HepG2 (cell line): ENCODE measurements around the gene XPO5. TPM values are rescaled to one million over a fixed set of nuclear protein-coding genes. Genes with fewer than 3 reads are reported as not detected.
"Not testable (repeated sequence)": the region's sequence is repeated elsewhere in the genome, so short reads cannot be mapped to it uniquely, and the experiment has no call there.

Source experiments
- ATAC-seq: fragments of 200-7000 bp; cut with Tn5 transposase; 3 replicates; pipeline ENCODE4 v1.9.1; 2020; ENCODE audit warnings: mild to moderate bottlenecking, moderate library complexity
- BruUV-seq: library from RNA; stranded (reverse); fragments of 400-500 nt; replicated peaks from 2 replicates; lab custom pipeline; 2021; lab: Mats Ljungman, UMichigan
- CTCF ChIA-PET: fragments of 300-600 bp; formaldehyde crosslinking; extraction: SDS; loops from one replicate; lab custom pipeline; 2021; ENCODE audit warnings: low total read pairs, inconsistent platforms, low intra/inter-chr PET ratio; lab: Yijun Ruan, JAX
- POLR2A ChIA-PET: fragments of 350-600 bp; sonication (Branson Sonifier 250); formaldehyde crosslinking; loops from one replicate; lab custom pipeline; 2020; ENCODE audit warnings: antibody characterized with exemption, inconsistent platforms; lab: Yijun Ruan, JAX
- DNase-seq: peaks from one replicate; pipeline ENCODE4 v3.0.0-alpha.2; 2015; ENCODE audit warnings: low spot score
- FAIRE-seq: peaks from 3 replicates; lab custom pipeline; 2011; peaks lifted over from hg19 to GRCh38; lab: Jason Lieb, UNC
- H2AFZ ChIP-seq: one replicate; pipeline ENCODE4 v1.6.1; 2011; ENCODE audit warnings: low read length, inconsistent platforms
- H3K27ac ChIP-seq: fragments of 300-600 bp; 3 replicates; pipeline ENCODE4 v1.8.0; 2011; ENCODE audit warnings: mixed run types, mild to moderate bottlenecking, mixed read lengths, low read length, inconsistent platforms; ENCODE audit not compliant: insufficient read depth; ENCODE audit errors: extremely low read length
- H3K27me3 ChIP-seq, 2 experiments: fragments of 200-600 bp in 1 of 2; 2 replicates in 1 of 2; 3 replicates in 1 of 2; pipeline versions ENCODE4 v1.6.0 to v1.8.0; 2011; ENCODE audit warnings: low read length in 2 of 2, mild to moderate bottlenecking in 2 of 2, moderate library complexity in 2 of 2, inconsistent platforms in 1 of 2; ENCODE audit not compliant: insufficient read depth in 2 of 2, control insufficient read depth in 1 of 2
- H3K36me3 ChIP-seq, 2 experiments: fragments of 200-600 bp in 1 of 2; replicated peaks in 1 of 2; 2 replicates in 1 of 2; 3 replicates in 1 of 2; pipeline versions ENCODE4 v1.5.1 to v1.8.0; 2011; ENCODE audit warnings: low read length in 2 of 2, inconsistent platforms in 1 of 2; ENCODE audit not compliant: insufficient read depth in 2 of 2, control insufficient read depth in 1 of 2
- H3K4me1 ChIP-seq: 2 replicates; pipeline ENCODE4 v1.5.1; 2012; ENCODE audit warnings: low read length, inconsistent platforms; ENCODE audit not compliant: insufficient read depth
- H3K4me2 ChIP-seq: 2 replicates; pipeline ENCODE4 v1.6.0; 2011; ENCODE audit warnings: low read depth, low read length, inconsistent platforms
- H3K4me3 ChIP-seq, 3 experiments: fragments of 200-600 bp in 1 of 3; sonication (generic), shearing (Covaris generic) in 1 of 3; replicated peaks in 1 of 3; 2 replicates each; pipeline ENCODE4 v1.5.1; 2011 to 2016; ENCODE audit warnings: low read length in 3 of 3, inconsistent platforms in 2 of 3, low read depth in 2 of 3, mild to moderate bottlenecking in 2 of 3, control low read depth in 1 of 3, mixed read lengths in 1 of 3; ENCODE audit not compliant: insufficient read depth in 1 of 3
- H3K79me2 ChIP-seq: one replicate; pipeline ENCODE4 v1.6.1; 2011; ENCODE audit warnings: low read length, inconsistent platforms; ENCODE audit not compliant: insufficient read depth
- H3K9ac ChIP-seq: 2 replicates; pipeline ENCODE4 v1.6.0; 2011; ENCODE audit warnings: mild to moderate bottlenecking, low read depth, low read length, inconsistent platforms; ENCODE audit not compliant: insufficient read depth
- H3K9me3 ChIP-seq: 2 replicates; pipeline ENCODE4 v1.5.1; 2012; ENCODE audit warnings: mild to moderate bottlenecking, low read length
- H4K20me1 ChIP-seq: 2 replicates; pipeline ENCODE4 v1.6.0; 2011; ENCODE audit warnings: inconsistent platforms, mild to moderate bottlenecking, low read length, moderate library complexity; ENCODE audit not compliant: insufficient read depth
- CCDC6 ChIP-seq: sonication (generic); formaldehyde crosslinking; IDR thresholded peaks from 2 replicates; pipeline ENCODE4 v1.8.1; 2022; ENCODE audit warnings: mild to moderate bottlenecking, missing genetic modification reagents, moderate library complexity
- FOXC1 ChIP-seq: sonication (generic); formaldehyde crosslinking; IDR thresholded peaks from 2 replicates; pipeline ENCODE4 v1.8.0; 2022; ENCODE audit warnings: mild to moderate bottlenecking, missing genetic modification reagents, borderline replicate concordance
- WGBS: methylation state at CpG from one replicate; pipeline ENCODE4 v1.1.6; 2017; ENCODE audit warnings: low lambda C conversion rate; 5-methylcytosine and 5-hydroxymethylcytosine counted together
- in situ Hi-C: cut with HindIII; loops from 2 replicates; pipeline ENCODE4 v1.10.0; 2017; ENCODE audit warnings: low pct_unique_long_range_greater_than_20kb; ENCODE audit not compliant: extremely low pct_ligation_motif_present
- intact Hi-C: fragments of 100-400 bp; cut with micrococcal nuclease; formaldehyde crosslinking; loops from one replicate; pipeline ENCODE4 v1.10.0; 2022; ENCODE audit not compliant: unreplicated experiment
- polyA plus RNA-seq, 8 experiments: library from polyadenylated mRNA; depleted of rRNA in 3 of 8; stranded (reverse) in 7 of 8; unstranded in 1 of 8; fragments of >200 nt; fragmentation: Illumina TruSeq in 4 of 8; extraction: Trizol in 4 of 8; gene quantifications; 2 replicates each; pipeline versions ENCODE4 v1.2.1 to v1.2.3, GENCODE V29; 2011 to 2016; ENCODE audit warnings: low read depth in 4 of 8, missing spikeins in 1 of 8, mixed read lengths in 1 of 8; ENCODE audit not compliant: insufficient read depth in 1 of 8
- total RNA-seq, 5 experiments: library from RNA; depleted of rRNA; stranded (reverse); fragments of >200 nt; fragmentation: Illumina TruSeq; extraction: Trizol; gene quantifications; 2 replicates each; pipeline ENCODE4 v1.2.3, GENCODE V29; 2016; ENCODE audit warnings: low read depth in 1 of 5
- TF ChIP-seq, protein P1 (sequence below): sonication (generic); formaldehyde crosslinking; IDR thresholded peaks from 2 replicates; pipeline ENCODE4 v1.5.0; 2020; ENCODE audit warnings: mild to moderate bottlenecking, missing genetic modification reagents
- TF ChIP-seq, protein P2 (sequence below): sonication (generic); formaldehyde crosslinking; IDR thresholded peaks from 2 replicates; pipeline ENCODE4 v1.5.0; 2020; ENCODE audit warnings: mild to moderate bottlenecking, missing genetic modification reagents, borderline replicate concordance

Gene XPO5
- total and polyA plus RNA-seq, 2 of the 13 experiments (the other 11 are each of a cell fraction or from before 2014, with no cell fraction given), result 52.2 to 68.0 TPM

DNA sequence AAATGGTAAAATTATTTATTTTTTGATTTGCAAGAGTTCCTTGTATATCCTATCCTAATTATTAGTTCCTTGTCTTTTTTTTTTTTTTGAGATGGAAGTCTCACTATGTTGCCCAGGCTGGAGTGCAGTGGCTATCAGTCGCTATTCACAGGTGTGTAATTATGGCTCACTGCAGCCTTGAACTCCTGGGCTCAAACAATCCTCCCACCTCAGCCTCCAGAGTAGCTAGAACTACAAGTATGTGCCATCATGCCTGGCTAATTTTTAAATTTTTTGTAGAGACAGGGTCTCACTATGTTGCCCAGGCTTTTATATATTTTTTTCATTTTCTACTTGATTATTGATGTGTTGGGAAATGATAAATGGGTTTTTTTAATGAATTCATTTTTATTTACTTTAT lies 13.7 kb upstream of the XPO5 start:
- intact Hi-C loops, H3K4me3 ChIP-seq, BruUV-seq, POLR2A ChIA-PET: not testable (repeated sequence)
- TF ChIP-seq, protein P1, sequence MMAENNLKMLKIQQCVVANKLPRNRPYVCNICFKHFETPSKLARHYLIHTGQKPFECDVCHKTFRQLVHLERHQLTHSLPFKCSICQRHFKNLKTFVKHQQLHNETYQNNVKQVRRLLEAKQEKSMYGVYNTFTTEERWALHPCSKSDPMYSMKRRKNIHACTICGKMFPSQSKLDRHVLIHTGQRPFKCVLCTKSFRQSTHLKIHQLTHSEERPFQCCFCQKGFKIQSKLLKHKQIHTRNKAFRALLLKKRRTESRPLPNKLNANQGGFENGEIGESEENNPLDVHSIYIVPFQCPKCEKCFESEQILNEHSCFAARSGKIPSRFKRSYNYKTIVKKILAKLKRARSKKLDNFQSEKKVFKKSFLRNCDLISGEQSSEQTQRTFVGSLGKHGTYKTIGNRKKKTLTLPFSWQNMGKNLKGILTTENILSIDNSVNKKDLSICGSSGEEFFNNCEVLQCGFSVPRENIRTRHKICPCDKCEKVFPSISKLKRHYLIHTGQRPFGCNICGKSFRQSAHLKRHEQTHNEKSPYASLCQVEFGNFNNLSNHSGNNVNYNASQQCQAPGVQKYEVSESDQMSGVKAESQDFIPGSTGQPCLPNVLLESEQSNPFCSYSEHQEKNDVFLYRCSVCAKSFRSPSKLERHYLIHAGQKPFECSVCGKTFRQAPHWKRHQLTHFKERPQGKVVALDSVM, result peak; percentile 54; the same call in 1 of the 2 replicates
- TF ChIP-seq, all 625 proteins: peak for 1; not testable (repeated sequence) for 624
- H3K27me3 ChIP-seq, CTCF ChIA-PET, H4K20me1 ChIP-seq, H3K4me2 ChIP-seq, DNase-seq, H3K9me3 ChIP-seq, FAIRE-seq, ATAC-seq, H3K9ac ChIP-seq, H3K4me1 ChIP-seq, H2AFZ ChIP-seq, H3K27ac ChIP-seq, in situ Hi-C loops, H3K79me2 ChIP-seq: not testable (repeated sequence)
- WGBS, result 88% methylated on average over 1 of the region's 1 CpG
- peaks cover 13 to 60% of the 10 kb centered on the region in 2 experiments for H3K36me3 ChIP-seq

DNA sequence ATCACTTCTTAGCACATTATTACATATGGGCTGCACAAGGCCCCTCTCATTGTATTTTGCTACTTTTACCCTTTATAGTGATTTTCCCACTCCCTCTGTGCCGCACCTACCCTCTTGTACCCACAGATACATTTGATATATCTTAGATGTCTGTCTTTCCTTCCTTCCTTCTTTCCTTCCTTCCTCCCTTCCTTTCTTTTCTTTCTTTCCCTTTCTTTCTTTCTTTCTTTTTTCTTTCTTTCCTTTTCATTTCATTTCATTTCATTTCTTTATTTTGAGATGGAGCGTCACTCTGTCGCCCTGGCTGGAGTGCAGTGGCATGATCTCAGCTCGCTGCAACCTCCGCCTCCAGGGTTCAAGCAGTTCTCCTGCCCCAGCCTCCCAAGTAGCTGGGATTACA lies 12.4 kb upstream of the XPO5 start:
- Histone ChIP-seq H3K9ac (no peak overlapping the region), H3K4me3 (no peak overlapping the region), H3K4me2 (no peak overlapping the region), H3K27ac (no peak overlapping the region), H3K36me3 (peaks cover 21 to 74% of the 10 kb centered on the region in 2 experiments), H3K4me1 (no peaks in the 10 kb centered on the region), H3K79me2 (no peaks in the 10 kb centered on the region), H2AFZ (no peak overlapping the region), H4K20me1 (no peaks in the 10 kb centered on the region), H3K9me3 (no peaks in the 10 kb centered on the region), H3K27me3 (no peaks in the 10 kb centered on the region)
- intact Hi-C loops, result no loop called here
- no TSS peak for BruUV-seq
- in situ Hi-C loops, result no loop called here
- ChIA-PET POLR2A (interaction anchor here (0.9 kb wide), 2 partner anchors 9 to 41 kb away, joined by 3 to 4 read pairs; partner anchors contain the start of gene GTPBP2), CTCF (no interaction called here)
- ATAC-seq (no peak), FAIRE-seq (no peak), DNase-seq (no peak)
- TF ChIP-seq, protein P2, sequence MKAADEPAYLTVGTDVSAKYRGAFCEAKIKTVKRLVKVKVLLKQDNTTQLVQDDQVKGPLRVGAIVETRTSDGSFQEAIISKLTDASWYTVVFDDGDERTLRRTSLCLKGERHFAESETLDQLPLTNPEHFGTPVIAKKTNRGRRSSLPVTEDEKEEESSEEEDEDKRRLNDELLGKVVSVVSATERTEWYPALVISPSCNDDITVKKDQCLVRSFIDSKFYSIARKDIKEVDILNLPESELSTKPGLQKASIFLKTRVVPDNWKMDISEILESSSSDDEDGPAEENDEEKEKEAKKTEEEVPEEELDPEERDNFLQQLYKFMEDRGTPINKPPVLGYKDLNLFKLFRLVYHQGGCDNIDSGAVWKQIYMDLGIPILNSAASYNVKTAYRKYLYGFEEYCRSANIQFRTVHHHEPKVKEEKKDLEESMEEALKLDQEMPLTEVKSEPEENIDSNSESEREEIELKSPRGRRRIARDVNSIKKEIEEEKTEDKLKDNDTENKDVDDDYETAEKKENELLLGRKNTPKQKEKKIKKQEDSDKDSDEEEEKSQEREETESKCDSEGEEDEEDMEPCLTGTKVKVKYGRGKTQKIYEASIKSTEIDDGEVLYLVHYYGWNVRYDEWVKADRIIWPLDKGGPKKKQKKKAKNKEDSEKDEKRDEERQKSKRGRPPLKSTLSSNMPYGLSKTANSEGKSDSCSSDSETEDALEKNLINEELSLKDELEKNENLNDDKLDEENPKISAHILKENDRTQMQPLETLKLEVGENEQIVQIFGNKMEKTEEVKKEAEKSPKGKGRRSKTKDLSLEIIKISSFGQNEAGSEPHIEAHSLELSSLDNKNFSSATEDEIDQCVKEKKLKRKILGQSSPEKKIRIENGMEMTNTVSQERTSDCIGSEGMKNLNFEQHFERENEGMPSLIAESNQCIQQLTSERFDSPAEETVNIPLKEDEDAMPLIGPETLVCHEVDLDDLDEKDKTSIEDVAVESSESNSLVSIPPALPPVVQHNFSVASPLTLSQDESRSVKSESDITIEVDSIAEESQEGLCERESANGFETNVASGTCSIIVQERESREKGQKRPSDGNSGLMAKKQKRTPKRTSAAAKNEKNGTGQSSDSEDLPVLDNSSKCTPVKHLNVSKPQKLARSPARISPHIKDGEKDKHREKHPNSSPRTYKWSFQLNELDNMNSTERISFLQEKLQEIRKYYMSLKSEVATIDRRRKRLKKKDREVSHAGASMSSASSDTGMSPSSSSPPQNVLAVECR (CRISPR knock-in tag), result no peak
- TF ChIP-seq CCDC6 (CRISPR knock-in tag) (no peak), FOXC1 (CRISPR knock-in tag) (no peak)
- WGBS, result over 99% methylated on average over 5 of the region's 5 CpGs
